ENCODE results near the gene SLC35F3.

SLC35F3 gene

GRCh38 chr1:234062166-234062565 lies 157.7 kb downstream of the SLC35F3 start:
- no peak for DNase-seq

DNA sequence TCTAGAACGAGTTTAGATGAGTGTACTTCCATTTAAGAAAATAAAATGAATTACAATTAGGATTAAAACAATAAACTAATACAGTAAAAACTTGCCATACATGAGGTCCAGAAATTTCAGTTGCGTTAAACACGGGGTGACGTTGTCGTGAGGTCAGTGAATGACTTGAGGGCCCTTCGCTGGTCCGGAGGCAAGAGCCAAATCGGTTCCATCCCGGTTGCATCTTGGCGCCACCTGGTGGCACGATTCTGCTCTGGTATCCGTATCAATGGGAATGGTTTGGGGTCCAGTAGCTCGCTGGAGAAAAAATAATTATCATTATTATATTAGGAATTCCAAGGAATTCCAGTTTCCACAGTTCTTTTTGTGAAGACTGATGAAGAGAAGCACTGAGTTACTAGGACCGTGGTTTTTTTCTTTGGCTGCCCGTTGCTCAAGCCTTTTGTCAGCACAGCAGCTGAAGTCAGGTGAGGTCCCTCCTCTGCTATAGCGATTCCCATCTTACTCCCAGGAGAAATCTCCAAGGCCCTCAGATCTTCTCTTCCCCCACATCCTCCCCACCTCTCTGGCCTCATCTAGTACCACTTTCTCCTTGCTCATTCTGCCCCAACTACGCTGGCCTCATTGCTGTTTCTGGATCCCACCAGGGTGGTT lies 161.4 kb downstream of the SLC35F3 start:
- no peak for DNase-seq

GRCh38 chr1:234067581-234068337 lies 163.3 kb downstream of the SLC35F3 start:
- no peak for DNase-seq

GRCh38 chr1:234069760-234070159 lies 165.3 kb downstream of the SLC35F3 start:
- DNase-seq: no peak

GRCh38 chr1:234072793-234073192 lies 168.3 kb downstream of the SLC35F3 start:
- no peak for DNase-seq

- no peak for DNase-seq
Measured at GRCh38 chr1:234078143-234078542, 173.7 kb downstream of the SLC35F3 start.

DNA sequence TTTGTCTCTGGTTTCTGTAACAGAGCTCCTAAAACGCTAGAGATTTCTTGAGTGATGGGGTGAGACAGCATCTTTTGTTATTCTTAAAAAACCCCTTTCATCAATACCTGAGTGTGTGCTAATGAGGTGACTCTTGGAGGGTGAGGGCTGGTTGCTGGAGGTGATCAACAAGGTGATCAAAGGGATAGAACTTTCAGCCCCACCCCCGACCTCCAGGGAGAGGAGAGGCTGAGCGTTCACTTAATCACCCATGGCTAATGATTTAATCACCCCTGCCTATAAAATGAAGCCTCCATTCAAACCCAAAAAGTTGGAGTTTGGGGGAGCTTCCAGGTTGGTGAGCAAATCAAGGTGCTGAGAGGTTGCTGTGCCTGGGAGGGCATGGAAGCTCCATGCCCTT lies 175.4 kb downstream of the SLC35F3 start:
- DNase-seq: no peak

GRCh38 chr1:234083460-234083859 lies 179.0 kb downstream of the SLC35F3 start:
- DNase-seq: no peak

GRCh38 chr1:234089396-234089795 lies 184.9 kb downstream of the SLC35F3 start:
- no peak for DNase-seq

DNA sequence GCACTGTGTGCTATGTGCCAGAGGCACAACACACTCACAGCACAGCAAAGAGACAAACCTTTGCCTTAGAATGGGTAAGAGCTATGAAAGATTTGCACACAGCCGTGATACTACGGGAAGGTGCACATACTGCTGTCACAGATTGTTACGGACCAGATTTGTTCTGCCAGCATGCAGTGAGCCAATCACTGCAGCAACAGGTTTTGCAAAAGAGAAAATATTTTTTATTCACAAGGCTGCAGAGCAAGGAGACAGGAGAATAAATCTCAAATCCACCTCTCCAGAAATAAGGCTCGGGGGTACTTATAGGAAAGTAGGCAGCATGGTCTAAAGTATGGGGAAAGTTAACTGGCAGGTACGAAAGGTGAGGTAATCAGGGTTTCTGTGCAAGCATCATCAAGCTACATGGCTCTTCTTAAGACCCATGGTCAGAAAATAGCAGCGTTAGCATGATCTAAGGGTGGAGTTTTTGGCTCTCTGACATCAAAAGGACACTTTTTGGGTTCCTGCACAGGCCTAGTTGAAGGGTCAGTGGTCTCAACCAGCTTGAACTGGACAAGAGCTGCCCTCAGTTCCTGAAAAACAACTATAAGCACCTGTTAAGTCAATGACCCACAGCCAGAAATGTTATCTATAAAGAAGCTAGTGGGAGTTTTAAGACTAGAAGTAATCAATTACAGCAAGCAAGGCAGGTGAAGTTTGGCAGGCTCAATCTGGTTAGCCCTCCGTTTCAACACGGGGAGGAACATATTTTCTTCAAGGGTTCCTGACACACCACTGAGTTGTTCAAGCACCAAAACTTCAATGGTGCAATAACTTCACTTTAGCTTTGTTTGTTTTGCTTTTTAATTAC lies 186.0 kb downstream of the SLC35F3 start:
- DNase-seq: no peak

DNA sequence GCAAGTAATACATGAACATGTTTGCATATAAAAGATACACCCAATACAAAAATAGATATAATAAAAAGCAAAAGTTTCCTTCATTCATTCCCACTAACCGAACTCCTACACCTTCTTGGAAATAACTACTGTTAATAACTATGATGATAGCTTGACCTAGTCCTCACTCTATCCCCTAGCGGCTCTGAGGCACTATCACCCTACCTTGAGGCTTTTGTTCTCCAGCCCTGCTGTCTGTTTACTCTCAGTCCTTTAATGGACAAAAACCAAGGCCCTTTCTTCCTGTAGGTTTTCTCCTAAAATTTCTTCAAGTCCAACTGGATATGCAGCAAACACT lies 186.6 kb downstream of the SLC35F3 start:
- DNase-seq: no peak

GRCh38 chr1:234091876-234092275 lies 187.4 kb downstream of the SLC35F3 start:
- DNase-seq: no peak

GRCh38 chr1:234093107-234093506 lies 188.6 kb downstream of the SLC35F3 start:
- DNase-seq: no peak

DNA sequence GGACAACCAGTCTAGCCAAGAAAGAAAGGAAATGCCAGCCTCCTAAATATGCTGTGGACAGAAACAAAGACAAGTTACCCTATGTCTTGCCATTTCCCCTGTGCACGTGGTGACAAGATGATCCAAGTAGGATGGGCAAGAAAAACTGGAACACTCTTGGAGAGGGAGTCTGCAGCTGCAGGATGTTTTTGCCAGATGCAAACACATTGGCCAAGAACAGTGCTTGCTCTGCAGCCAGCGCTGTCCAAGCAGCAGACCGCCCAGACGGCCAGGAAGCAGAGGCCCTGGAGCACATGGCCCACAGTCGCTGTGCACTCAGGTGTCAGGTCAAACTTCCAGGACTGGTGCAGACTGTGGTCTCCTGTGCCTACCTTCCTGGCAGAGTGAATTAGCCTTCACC lies 189.3 kb downstream of the SLC35F3 start:
- no peak for DNase-seq

GRCh38 chr1:234094172-234094571 lies 189.7 kb downstream of the SLC35F3 start:
- no peak for DNase-seq

GRCh38 chr1:234096161-234096770 lies 191.8 kb downstream of the SLC35F3 start:
- no peak for DNase-seq

DNA sequence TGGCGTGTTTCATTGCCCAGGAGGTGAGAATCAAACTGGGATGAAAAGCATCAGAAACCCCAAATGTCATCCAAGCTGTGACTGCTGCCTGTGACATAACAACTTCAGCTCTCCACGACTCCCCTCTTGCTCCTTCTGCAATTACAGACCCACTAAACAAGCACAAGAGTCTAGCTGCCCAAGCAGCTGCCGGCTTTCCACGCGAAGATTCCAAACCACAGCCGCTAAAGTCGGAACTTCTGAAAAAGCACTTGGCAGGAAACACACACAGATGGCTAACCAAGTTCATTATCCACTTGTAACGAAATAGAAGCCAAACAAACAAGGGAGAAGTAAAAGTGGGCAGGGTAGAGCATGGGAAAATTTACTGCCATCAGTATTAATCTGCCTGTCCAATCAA lies 198.1 kb downstream of the SLC35F3 start:
- peak; percentile 28 for DNase-seq

GRCh38 chr1:234103198-234103597 lies 198.7 kb downstream of the SLC35F3 start:
- no peak for DNase-seq

- no peak for DNase-seq
Measured at GRCh38 chr1:234106032-234106431, 201.6 kb downstream of the SLC35F3 start.

DNA sequence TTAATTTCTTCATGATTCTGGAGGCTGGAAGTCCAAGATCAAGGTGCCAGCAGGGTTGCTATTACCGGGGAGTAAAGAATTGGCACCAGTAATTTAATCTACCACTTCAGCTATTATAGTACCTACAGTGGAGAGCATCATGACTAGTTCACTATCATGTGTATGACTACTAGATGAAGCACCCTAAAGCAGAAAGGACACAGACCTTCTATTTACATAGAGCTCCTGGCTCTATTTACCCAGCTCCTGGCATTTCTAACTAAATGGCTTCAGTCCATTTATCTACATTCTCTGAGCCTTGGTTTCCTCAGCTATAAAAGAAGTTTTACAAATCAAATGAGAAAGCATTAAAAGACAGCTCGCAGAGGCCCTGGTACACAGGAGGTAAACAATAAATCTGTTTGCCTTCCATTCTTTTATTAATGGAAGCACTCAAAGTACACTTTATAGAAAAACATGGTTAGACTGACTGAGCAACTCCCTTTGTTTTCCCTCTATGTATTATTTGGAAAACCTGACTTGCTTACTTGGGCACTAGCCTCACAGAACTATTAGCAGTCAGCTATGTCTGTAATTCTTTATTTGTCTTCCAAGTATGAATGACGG lies 203.0 kb downstream of the SLC35F3 start:
- DNase-seq: no peak

GRCh38 chr1:234108921-234109320 lies 204.4 kb downstream of the SLC35F3 start:
- DNase-seq: no peak

- DNase-seq: no peak
Measured at GRCh38 chr1:234109840-234110239, 205.4 kb downstream of the SLC35F3 start.

Data from DMS79 (cell line).